Muscle layer of duodenum (tissue), 2 donors: Measurements from ENCODE around the gene CFB.

Experiments used
- H3K27ac ChIP-seq: one replicate; pipeline ENCODE4 v1.7.0; 2013; ENCODE audit warnings: mild to moderate bottlenecking, low read length
- H3K27me3 ChIP-seq: one replicate; pipeline ENCODE4 v1.7.0; 2013; ENCODE audit warnings: low read depth, mild to moderate bottlenecking, control low read depth, low read length
- H3K36me3 ChIP-seq, 2 donors: one replicate each; pipeline ENCODE4 v1.7.0; 2013; ENCODE audit warnings: low read length in 2 of 2, control low read depth in 1 of 2, mild to moderate bottlenecking in 1 of 2; ENCODE audit not compliant: insufficient read depth in 2 of 2, control insufficient read depth in 1 of 2
- H3K4me1 ChIP-seq, 2 donors: one replicate each; pipeline ENCODE4 v1.7.0; 2013; ENCODE audit warnings: low read length in 2 of 2, mild to moderate bottlenecking in 2 of 2, control low read depth in 1 of 2, moderate library complexity in 1 of 2; ENCODE audit not compliant: insufficient read depth in 2 of 2, control insufficient read depth in 1 of 2
- H3K4me3 ChIP-seq, 2 donors: one replicate each; pipeline ENCODE4 v1.7.0; 2013; ENCODE audit warnings: low read length in 2 of 2, low read depth in 1 of 2, mild to moderate bottlenecking in 1 of 2
- H3K9me3 ChIP-seq, 2 donors: one replicate each; pipeline ENCODE4 v1.7.0; 2013; ENCODE audit warnings: low read length in 2 of 2, control low read depth in 1 of 2, mild to moderate bottlenecking in 1 of 2; ENCODE audit not compliant: control insufficient read depth in 1 of 2
- donor health status: healthy.

CFB gene

DNA sequence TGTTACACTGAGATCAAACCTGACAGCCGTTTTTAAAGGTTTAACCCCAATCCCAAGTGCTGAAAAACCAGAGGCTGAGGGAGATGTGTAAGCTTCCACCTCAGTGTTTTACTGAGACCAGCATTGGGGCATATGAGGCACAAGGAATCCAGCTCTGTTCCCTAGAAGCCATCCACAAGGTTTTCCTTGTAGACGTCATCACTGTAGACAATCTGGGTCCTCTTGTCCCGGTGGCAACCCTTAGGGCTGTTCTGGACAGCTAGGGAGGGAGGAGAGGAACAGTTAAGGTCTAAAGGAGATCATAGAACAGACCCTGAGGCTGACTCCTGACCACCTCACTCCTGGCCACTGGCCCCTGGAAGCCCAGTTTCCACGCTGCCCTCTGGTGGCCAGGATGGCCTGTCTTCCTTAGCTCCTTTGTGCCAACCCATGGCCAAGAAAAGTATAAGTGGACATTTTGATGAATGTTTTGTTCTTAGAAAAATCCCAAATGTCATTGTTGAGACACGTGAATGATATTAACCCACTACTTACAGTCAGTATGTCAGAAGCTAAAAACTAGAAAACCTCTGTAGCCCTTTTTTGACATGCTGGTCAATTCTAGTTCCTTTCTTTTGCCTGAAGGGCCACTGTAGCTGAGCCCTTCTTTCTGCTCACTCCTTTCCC is 6.4 kb downstream of the CFB start:
- H3K4me1 ChIP-seq, result peaks cover 0 to under 1% of the 10 kb centered on the region in 2 donors
- no peaks in the 10 kb centered on the region for H3K9me3 ChIP-seq
- H3K36me3 ChIP-seq, result peaks cover 47 to 51% of the 10 kb centered on the region in 2 donors
- no peak overlapping the region for H3K4me3 ChIP-seq
- no peaks in the 10 kb centered on the region for H3K27me3 ChIP-seq
- no peak overlapping the region for H3K27ac ChIP-seq

GRCh38 chr6:31952890-31953289 is 7.0 kb downstream of the CFB start:
- no peak overlapping the region for H3K27ac ChIP-seq
- peaks cover 47 to 51% of the 10 kb centered on the region in 2 donors for H3K36me3 ChIP-seq
- no peaks in the 10 kb centered on the region for H3K27me3 ChIP-seq
- H3K9me3 ChIP-seq, result no peaks in the 10 kb centered on the region
- H3K4me3 ChIP-seq, result no peak overlapping the region
- peaks cover 2 to 7% of the 10 kb centered on the region in 2 donors for H3K4me1 ChIP-seq

DNA sequence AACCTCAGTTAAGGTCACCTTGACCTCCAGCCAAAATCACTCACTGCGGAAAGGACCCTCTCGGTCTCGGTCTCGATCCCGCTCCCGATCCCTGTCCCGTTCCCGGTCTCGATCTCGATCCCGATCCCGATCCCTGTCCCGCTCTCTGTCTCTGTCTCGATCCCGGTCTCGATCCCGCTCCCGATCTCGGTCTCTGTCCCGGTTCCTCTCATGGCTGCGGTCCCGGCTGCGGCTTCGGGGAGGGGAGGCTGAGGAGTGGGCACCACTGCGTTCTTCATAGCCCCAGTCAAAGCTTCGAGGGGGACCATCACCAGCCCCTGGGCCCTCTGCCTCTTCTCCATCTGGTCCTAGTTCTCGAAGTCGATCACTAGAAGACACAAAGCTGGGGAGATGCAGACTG is 8.6 kb downstream of the CFB start:
- H3K4me3 ChIP-seq, result no peak overlapping the region
- H3K36me3 ChIP-seq, result peaks cover 47 to 51% of the 10 kb centered on the region in 2 donors
- H3K27me3 ChIP-seq, result no peaks in the 10 kb centered on the region
- no peaks in the 10 kb centered on the region for H3K9me3 ChIP-seq
- no peak overlapping the region for H3K27ac ChIP-seq
- H3K4me1 ChIP-seq, result peaks cover 9 to 17% of the 10 kb centered on the region in 2 donors

DNA sequence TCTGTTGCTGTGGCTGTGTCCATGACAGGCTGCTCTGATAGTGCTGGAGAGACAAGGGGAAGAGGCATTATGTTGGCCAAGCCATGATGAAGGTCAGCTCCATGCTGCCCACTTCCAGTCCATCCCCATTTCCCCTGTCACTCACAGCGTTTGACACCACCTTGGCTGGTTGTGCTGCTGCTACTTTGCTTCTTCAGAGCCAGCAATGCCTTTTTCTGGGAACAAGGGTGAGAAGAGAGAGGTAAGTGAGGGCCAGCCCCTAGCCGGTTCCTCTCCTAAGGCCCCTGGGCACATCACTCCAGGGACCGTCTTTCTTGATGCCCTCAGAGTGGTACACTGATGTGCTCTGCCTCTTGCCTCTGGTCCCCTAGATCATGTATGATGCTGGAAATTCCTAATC is 10.9 kb downstream of the CFB start:
- Histone ChIP-seq H3K27ac (no peak overlapping the region), H3K9me3 (no peaks in the 10 kb centered on the region), H3K27me3 (no peaks in the 10 kb centered on the region), H3K4me1 (peaks cover 14 to 21% of the 10 kb centered on the region in 2 donors), H3K4me3 (no peak overlapping the region), H3K36me3 (peaks cover 55 to 63% of the 10 kb centered on the region in 2 donors)

- Histone ChIP-seq H3K4me1 (peaks cover 14 to 21% of the 10 kb centered on the region in 2 donors), H3K27me3 (no peaks in the 10 kb centered on the region), H3K4me3 (peak overlapping the region; percentile 87 to 97), H3K36me3 (peaks cover 59 to 65% of the 10 kb centered on the region in 2 donors), H3K27ac (peak overlapping the region; percentile 95), H3K9me3 (no peaks in the 10 kb centered on the region)
Observed at GRCh38 chr6:31958412-31958740, 12.5 kb downstream of the CFB start.

- no peaks in the 10 kb centered on the region for H3K9me3 ChIP-seq
- no peaks in the 10 kb centered on the region for H3K27me3 ChIP-seq
- H3K27ac ChIP-seq, result peak within 1 kb of the TSS; percentile 95
- peaks cover 59 to 65% of the 10 kb centered on the region in 2 donors for H3K36me3 ChIP-seq
- peaks cover 14 to 21% of the 10 kb centered on the region in 2 donors for H3K4me1 ChIP-seq
- peak within 1 kb of the TSS; percentile 87 to 97 for H3K4me3 ChIP-seq
Observed at GRCh38 chr6:31958741-31959739, 13.1 kb downstream of the CFB start, which contains the start of the genes NELFE and SKIC2. TSS of gene NELFE (minus strand) at chr6:31958971. CDS start at chr6:31958446, 525 bp downstream. TSS of gene SKIC2 (plus strand) at chr6:31959175. CDS start at chr6:31959193, 18 bp downstream.

- no peaks in the 10 kb centered on the region for H3K9me3 ChIP-seq
- H3K4me3 ChIP-seq, result no peak overlapping the region
- H3K36me3 ChIP-seq, result peaks cover 64 to 69% of the 10 kb centered on the region in 2 donors
Observed at GRCh38 chr6:31961616-31962015, 15.7 kb downstream of the CFB start.

GRCh38 chr6:31963921-31964320 is 18.0 kb downstream of the CFB start:
- Histone ChIP-seq H3K36me3 (peaks cover 67 to 85% of the 10 kb centered on the region in 2 donors), H3K27ac (no peak overlapping the region), H3K4me3 (no peak overlapping the region), H3K4me1 (peaks cover 8% of the 10 kb centered on the region in 2 donors), H3K27me3 (no peaks in the 10 kb centered on the region), H3K9me3 (no peaks in the 10 kb centered on the region)

More at GRCh38 chr6:31961616-31962015, 15.7 kb downstream of the CFB start:
- peaks cover 14 to 21% of the 10 kb centered on the region in 2 donors for H3K4me1 ChIP-seq
- no peaks in the 10 kb centered on the region for H3K27me3 ChIP-seq
- no peak overlapping the region for H3K27ac ChIP-seq

- Histone ChIP-seq H3K4me3 (no peak overlapping the region), H3K27me3 (no peaks in the 10 kb centered on the region), H3K4me1 (peaks cover 0 to 4% of the 10 kb centered on the region in 2 donors), H3K27ac (no peak overlapping the region), H3K9me3 (no peaks in the 10 kb centered on the region), H3K36me3 (peaks cover 74 to 96% of the 10 kb centered on the region in 2 donors)
Observed at GRCh38 chr6:31965700-31966099, 19.8 kb downstream of the CFB start.

DNA sequence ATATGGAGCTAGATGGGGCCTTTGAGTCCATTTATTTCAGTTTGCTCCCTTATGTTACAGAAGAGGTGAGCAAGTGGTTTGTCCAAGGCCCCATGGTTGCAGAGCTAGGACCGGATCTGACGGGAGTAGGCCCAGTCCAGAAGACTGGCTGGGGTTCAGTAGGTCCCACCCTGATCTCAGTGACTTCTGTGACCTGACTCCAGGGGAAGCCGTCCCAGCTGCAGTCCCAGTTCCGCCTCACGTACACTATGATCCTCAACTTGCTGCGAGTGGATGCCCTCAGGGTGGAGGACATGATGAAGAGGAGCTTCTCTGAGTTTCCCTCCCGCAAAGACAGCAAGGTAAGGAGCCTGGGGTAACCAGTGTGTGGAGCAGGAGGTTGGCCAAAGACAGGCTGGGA is 20.6 kb downstream of the CFB start:
- Histone ChIP-seq H3K4me1 (peaks cover 0 to 12% of the 10 kb centered on the region in 2 donors), H3K27ac (no peak overlapping the region), H3K9me3 (no peaks in the 10 kb centered on the region), H3K36me3 (peaks cover 66 to 90% of the 10 kb centered on the region in 2 donors), H3K4me3 (no peak overlapping the region), H3K27me3 (no peaks in the 10 kb centered on the region)
